Nucleus accumbens (tissue), 56 donors: ENCODE measurements around the gene FAM180B.
"Not testable (repeated sequence)": the region's sequence is repeated elsewhere in the genome, so short reads cannot be mapped to it uniquely, and the experiment has no call there.

ENCODE experiments used
- DNase-seq, 56 donors: peaks; one replicate each; lab custom pipeline; 2025; lab: John Stamatoyannopoulos, UW

The FAM180B gene

DNA sequence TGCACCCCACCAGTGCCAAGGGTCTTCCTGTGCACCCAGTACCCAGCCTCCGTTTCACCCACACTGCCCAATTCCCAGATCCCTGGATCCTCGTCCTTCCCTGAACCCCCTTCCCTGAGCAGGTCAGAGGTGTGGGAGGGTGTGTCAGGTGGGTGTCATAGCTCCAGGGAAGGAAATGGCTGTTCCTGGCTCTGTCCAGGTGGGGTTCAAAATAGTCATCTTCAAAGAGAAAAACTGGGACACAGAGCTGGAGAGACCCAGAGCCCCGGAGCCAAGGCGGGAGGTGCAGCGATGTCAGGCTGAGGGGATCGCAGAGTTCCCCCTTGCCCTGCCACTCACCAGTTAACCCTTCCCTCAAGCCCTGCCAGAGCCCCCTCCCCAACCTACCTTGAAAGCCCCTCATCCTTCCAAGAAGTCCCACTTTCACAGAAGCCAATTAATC lies 7.0 kb downstream of the FAM180B start:
- DNase-seq = no peak

DNA sequence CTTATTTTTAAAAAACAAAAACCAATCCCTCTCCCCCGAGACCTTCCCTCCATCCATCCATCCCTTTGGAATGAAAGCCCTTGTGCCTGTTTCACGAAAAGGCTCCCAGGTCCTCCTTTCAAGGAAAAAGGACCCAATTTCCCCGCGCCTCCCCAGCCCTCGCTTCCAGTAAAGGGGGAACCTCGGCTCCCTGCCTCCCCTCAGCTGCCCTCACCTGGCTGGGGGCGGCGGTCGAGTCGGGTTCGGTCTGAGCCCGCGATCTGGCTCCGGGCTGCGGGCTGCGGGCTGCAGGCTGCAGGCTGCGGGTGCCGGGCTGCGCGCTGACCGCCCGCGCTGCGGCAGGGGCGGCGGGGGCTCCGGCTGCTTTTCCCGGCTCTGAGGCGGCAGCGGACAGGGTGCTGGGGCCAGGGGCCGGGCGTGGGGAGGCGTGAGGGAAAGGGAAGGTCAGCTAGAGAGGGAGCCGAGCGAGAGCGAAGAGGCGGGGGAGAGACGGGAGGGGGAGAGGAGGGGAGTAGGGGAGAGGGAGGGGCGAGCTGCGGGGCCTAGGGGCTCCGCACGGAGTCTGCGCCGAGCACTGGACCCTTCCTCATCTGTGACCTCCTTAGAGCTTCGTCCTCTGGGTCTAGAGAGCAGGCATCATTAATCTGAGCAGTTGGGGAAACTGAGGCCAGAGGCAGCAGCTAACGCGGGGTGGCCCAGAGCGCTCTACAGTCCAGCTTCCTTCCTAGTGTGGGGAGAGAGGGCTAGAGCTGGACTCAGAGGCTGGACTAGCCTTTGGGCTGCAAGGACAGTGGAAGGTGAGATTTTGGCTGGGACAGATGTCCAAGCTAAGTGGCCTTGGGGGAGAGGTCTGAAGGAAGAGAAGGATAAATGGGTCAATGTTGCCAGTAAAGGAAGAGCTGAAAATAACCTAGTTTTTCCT lies 7.7 kb downstream of the FAM180B start, which contains the start of gene C1QTNF4:
TSS of gene C1QTNF4 (minus strand) at position 478 of the 922 bp plus-strand sequence. CDS start 3,601 bp downstream, outside the sequence.
- no peak for DNase-seq

DNA sequence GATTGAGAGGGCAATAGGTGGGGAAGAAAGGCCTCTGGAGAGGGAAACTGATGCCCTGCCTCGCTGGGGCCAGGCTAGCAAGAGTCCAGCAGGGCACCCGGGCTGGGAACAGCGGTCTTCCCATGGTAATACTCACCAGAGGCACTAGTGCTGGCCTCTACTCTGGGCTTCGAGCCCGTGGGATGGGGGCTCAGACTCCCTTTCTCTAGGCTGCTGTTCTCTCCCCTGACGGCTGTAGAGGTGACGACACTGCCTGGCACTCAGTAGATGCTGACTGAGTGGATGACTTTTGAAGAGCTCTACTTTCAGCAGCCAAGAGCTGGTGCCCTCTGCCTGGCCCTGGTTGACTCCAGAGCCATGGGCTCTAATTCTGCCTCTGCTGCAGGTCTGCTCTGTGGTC lies 8.6 kb downstream of the FAM180B start:
- DNase-seq = peak in 10 of 56 donors; percentile 9 to 52 (median 36)

DNA sequence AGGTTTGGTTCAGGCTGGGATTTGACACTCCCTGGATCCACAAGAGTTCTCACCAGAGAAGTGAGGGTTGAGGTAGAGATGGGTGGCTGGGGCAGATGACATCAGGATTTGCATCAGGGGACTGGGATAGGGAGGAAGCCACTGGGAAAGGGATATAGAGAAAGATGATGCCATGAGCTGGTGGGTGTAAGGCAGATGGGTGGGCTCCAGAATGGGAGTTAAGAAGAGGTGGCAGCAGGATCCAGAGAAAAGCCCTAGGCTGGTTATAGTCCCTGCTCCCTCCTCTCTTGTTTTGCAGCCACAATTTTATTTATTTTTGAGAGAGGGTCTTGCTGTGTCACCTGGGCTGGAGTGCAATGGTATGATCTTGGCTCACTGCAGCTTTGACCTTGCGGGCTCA lies 9.5 kb downstream of the FAM180B start:
- no peak for DNase-seq

DNA sequence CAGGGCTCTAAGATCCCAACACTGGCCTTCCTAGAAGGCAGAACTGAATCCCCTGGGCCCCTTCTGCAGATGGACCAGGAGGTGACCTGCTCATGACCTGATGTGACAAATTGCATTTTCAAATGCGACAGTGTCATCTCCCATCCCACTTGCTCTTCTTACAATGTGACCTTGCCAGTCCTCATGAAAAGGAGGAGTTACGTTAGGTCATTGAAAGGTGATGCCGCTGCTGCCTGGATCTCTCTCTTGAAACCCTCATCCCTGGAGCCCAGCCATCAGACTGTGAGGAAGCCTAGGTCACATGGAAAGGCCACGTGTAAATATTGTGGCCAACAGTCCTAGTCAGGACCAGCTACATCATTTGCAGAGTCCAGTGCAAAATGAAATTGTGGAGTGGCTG lies 13.4 kb downstream of the FAM180B start:
- DNase-seq = no peak

DNA sequence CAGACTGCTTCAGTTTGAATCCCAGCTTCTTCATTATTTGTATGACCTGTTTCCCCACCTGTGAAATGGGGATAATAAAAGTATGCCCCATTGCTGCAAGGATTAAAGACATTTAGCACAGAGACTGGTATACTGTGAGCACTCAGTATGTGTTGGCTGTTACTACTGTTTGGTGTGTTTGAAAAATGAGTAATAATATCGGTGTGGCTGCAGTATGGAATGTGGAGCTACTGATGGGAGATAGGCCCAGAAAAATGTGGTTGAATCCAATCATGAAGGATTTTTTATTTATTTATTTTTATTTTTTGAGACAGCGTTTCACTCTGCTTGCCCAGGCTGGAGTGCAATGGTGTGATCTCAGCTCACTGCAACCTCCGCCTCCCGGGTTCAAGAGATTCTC lies 16.8 kb downstream of the FAM180B start:
- DNase-seq = no peak

DNA sequence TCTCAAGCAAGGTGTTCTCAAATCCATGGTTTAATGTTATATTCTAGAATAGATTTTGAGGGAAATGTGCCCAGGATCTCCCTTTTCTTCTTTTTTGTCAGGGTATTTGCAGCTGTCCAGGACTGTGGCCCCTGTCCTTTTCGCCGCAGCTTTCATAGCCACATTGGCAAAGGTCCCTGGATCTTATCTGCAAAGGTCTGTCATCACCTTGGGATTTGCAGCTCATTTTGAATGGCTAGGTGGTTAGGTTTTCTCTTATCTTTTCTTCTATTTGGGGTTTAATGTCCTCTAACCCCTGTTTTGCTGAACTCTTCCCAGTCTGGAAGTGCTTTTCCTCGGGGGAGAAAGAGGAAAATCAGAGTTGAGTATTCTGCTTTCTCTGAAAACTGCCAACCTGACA lies 19.4 kb downstream of the FAM180B start:
- no peak for DNase-seq

DNA sequence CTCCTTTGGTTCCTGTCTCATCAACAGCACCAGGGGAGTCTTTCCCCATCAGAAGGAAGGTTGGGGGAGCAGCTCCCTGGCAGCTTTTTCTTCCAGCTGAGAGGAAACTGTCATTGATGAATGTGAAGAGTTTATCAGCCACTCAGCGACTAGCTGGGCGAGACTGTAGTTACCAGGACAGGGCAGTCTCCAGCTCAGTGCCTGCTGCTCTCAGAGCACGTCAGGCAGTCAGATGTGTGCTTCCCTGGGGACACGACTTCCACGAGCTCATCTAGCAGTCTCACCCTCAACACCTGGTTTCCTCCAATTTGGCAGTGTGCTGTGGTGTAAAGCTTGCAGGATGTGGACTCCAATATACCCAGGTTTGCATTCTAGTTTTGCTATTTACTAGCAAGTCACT lies 20.3 kb downstream of the FAM180B start:
- DNase-seq = no peak

DNA sequence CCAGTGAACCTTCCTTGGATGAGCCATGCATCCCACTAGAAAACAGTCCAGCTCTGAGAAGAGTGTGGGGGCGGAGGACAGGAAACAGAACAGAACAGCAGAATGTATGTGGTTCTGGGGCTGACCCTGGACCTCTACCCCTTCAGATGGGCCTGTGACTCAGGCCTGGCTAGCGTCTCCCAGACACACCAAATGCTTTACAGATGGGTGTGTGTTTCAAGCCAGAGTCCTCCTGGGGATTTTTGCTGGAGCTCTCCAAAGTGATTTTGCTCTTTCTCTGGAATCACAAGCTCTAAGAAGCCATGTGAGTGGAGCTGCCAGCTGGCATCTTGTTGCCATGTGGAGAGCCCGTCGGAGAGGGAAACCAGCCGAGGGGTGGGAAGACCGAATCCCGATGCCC lies 20.9 kb downstream of the FAM180B start:
- DNase-seq = no peak

DNA sequence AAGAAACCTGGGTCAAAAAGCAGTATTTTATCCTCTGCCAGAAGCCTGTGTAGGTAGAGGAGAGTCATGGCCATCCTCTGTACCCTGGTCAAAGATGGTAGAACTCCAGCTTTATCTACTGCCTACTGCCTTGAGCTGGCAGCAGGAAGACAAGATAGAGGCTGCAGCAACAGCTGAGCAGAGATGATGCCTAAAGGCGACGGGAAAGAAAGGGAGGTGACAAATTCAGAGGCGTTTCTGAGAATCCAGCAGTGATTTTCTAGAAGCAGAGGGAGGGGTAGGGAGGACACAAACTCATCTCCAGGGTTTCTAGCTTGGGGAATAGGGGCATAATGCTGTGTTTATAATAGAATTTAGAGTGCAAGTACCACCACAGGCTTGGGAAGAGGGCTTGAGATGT lies 23.2 kb downstream of the FAM180B start:
- DNase-seq = peak in 4 of 56 donors; percentile 20 to 55 (median 36)

DNA sequence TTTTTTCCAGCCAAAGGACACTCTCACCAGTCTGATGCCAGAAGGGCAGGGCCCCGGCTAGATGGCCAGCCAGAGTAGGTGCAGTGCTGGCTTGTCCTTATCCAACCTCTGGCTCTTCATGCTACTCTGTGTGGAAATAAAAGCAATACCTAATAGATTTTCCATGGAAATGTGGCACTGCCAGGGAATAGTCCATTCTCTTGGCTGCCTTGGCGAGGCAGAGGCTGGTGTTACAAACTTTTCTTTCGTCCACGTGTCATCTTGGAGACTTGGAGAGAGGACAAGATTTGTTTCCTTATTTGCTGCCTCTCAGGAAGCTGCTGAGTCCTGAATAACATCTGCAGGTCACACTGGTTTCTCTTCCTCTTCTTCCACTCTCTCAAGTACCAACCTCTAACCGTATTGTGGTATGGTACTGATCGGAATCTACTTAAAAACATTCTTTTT lies 24.9 kb downstream of the FAM180B start:
- DNase-seq = peak in 4 of 56 donors; percentile 21 to 24 (median 23)

DNA sequence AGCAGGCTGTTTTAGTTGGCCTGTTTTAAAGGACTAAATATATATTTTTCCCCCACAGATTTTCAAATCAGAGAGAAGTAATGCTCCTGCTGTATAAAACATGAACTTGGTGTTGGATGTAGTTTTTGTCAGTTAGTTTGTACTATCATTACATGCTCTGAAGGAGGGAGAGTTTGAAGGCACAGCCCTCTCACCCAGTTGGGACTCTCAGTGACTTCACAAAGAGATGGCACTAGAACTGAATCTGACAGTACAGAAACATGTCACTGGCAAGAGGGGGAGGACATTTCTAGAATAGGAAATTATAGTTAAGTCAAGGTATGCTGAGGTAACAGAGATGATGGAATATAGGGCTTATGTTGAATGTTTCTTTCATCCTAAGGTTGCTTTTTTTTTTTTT lies 28.8 kb downstream of the FAM180B start:
- DNase-seq = peak in 5 of 56 donors; percentile 9 to 44 (median 31)

DNA sequence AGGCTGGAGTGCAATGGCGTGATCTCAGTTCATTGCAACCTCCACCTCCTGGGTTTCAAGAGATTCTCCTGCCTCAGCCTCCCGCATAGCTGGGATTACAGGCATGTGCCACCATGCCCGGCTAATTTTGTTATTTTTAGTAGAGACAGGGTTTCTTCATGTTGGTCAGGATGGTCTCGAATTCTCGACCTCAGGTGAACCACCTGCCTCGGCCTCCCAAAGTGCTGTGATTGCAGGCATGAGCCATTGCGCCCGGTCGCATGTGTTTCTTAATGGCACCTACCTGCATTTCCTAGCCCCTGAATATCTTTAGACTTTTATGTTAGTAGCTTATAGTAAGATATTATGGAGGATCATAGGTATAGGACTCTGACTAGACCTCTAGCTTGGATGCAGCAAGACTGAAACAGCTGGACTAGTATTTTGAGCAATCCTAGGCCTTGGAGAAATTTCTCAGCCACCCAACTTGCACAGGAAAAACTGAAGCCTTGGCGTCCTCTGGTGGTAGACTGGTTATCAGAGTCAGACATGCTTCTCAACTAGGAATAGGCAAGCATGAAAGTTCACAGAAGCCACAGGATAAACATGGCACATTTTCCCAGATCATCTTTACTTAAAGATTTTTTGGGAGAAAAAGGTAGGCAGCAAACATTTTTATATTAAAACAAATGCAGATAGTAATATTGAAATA lies 30.4 kb downstream of the FAM180B start:
- peak in 23 of 56 donors; percentile 17 to 83 (median 48) for DNase-seq

DNA sequence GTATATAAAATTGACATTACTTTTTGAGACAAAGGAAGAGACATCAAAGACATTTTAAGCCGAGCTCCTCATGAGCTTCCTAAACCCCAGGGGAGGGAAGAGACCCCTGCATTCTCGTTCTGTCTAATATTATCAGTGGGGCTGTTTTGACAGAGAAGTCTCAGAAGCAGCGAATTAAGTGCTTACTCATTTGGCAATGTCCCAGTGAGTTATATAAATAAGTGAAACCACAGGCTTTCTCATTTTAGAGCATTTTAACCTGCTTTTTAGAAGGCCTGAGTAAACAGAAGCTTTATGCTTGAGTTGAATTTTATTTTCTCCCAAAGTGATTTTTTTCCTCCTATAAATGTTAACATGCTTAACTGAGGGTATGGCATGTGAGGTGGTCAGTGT lies 30.9 kb downstream of the FAM180B start:
- DNase-seq = no peak

DNA sequence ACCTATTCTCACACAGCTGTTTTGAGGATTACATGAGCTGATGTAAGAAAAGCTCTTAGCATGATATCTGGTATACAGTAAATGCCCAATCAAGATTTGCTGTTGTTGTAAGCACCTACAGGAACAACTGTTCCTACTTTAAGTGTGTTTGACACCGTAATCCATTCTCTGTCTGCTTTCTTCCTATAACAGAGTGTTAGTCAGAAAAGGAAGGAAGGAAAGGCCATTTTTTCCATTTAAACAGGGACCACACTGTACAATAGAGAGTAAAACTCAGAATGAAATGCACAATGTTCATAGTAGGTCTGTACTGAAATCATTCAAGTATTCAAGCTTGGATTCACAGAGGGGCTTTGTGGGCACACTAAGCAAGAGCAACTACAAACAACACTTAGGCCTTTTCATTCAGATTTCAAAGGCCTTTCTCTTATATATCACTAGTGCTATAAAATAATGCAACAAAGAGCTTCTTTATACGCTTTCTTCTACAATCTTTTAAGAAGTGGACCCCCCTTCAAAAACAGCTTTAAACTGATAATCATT lies 34.4 kb downstream of the FAM180B start:
- DNase-seq = no peak

DNA sequence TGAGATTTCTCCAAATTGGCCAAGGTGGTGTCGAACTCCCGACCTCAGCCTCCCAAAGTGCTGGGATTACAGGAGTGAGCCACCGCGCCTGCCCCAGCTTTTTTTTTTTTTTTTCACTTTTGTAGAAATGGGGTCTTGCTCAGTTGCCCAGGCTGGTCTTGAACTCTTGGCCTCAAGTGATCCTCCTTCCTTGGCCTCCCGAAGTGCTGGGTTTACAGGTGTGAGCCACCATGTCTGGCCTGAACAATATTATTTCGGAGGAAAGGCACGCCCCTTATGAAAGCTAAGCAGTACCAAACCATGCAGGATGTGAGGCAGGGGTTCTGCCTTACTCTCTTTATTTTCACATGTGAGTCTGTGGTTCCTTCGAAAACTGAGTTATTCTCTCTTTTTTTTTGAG lies 39.8 kb downstream of the FAM180B start:
- no peak for DNase-seq

DNA sequence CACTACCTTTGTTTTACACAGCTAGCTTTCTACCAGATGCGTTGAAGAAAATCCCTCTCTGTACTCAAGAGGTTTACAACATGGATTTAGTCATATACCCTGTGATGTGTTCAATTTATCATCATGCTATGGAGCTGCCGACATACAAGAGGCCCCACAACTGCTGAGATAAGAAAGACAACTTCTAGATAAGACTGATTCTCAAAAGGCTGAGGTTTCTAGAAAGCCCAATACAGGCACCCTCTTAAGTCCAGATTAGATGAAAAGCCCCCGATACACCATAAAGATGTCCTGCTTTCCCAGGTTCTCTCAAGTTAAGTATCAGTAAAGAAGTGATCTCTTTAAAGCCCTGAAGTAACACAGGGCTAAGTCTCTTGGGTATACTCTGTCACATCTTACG lies 41.5 kb downstream of the FAM180B start:
- DNase-seq = no peak

DNA sequence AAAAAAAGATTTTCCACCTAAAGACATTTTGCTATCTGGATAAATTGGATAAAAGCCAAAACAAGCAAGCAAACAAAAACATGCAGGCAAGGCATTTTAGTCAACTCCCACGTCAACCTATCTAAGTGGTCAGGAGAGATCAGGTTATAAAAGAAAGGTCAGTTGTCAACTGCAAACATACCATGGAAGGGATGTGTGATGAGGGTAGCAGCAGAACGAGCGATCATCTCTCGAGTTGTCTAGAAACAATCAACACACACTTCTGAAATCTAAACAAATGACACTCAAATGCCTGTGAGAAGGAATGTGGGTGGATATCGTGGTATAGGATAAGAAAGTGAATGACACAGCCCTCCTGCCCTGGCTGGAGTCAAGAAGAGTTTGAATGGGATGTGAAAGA lies 45.0 kb downstream of the FAM180B start:
- no peak for DNase-seq

DNA sequence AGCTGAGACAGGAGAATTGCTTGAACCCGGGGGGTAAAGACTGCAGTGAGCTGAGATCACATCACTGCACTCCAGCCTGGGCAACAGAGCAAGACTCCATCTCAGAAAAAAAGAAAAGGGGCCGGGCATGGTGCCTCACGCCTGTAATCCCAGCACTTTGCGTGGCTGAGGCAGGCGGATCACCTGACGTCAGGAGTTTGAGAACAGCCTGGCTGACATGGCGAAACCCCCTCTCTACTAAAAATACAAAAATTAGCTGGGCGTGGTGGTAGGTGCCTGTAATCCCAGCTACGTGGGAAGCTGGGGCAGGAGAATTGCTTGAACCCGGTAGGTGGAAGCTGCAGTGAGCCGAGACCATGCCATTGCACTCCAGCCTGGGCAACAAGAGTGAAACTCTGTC lies 49.9 kb downstream of the FAM180B start:
- DNase-seq = not testable (repeated sequence)
